ENCODE measurements around the gene CORO1C. TPM values are rescaled to one million over a fixed set of nuclear protein-coding genes. Genes with fewer than 3 reads are reported as not detected.

Gene CORO1C
- total RNA-seq, 1 experiment from 2014 or later = 195 TPM

GRCh38 chr12:108724890-108725151 is 6.5 kb downstream of the CORO1C start:
- no peaks in the 10 kb centered on the region for H3K27me3 ChIP-seq (replicated peaks; ENCODE audit: control insufficient read depth, insufficient read depth, low read length)
- POLR2A ChIA-PET = no interaction called here
- Mint-ChIP-seq H3K36me3 (ENCODE audit: insufficient read depth, unreplicated experiment) (peaks cover 7% of the 10 kb centered on the region), H3K4me1 (ENCODE audit: low read depth, unreplicated experiment) (peaks cover 47% of the 10 kb centered on the region), H3K27ac (ENCODE audit: unreplicated experiment) (peak overlapping the region; percentile 19), H3K27me3 (ENCODE audit: insufficient read depth, unreplicated experiment) (no peaks in the 10 kb centered on the region), H3K4me3 (ENCODE audit: unreplicated experiment) (no peak overlapping the region), H3K9me3 (ENCODE audit: unreplicated experiment) (no peaks in the 10 kb centered on the region)
- CTCF ChIA-PET = no interaction called here
- no peaks in the 10 kb centered on the region; the same call in 1 of the 2 replicates for H3K36me3 ChIP-seq (ENCODE audit: control insufficient read depth, insufficient read depth, low read length)
- BruUV-seq (replicated peaks) = no TSS peak
- intact Hi-C loops (cut with micrococcal nuclease; ENCODE audit: unreplicated experiment) = no loop called here
- DNase-seq = no peak
- peaks cover 68% of the 10 kb centered on the region for H3K4me1 ChIP-seq
- no peak overlapping the region for H3K4me3 ChIP-seq (ENCODE audit: low read depth, low read length)
- no peak for TF ChIP-seq CTCF (IDR thresholded peaks at IDR 0.05; ENCODE audit: insufficient read depth in 1 of 2, low read depth in 1 of 2, low read length in 1 of 2, severe bottlenecking in 1 of 2, unreplicated experiment in 1 of 2)
- no peaks in the 10 kb centered on the region for H3K9me3 ChIP-seq

- ChIA-PET CTCF (no interaction called here), POLR2A (no interaction called here)
- no TSS peak for BruUV-seq (replicated peaks)
- TF ChIP-seq CTCF (IDR thresholded peaks at IDR 0.05; ENCODE audit: insufficient read depth in 1 of 2, low read depth in 1 of 2, low read length in 1 of 2, severe bottlenecking in 1 of 2, unreplicated experiment in 1 of 2) = no peak
- Histone ChIP-seq H3K4me3 (ENCODE audit: low read depth, low read length) (no peak overlapping the region), H3K27me3 (replicated peaks; ENCODE audit: control insufficient read depth, insufficient read depth, low read length) (no peaks in the 10 kb centered on the region), H3K36me3 (ENCODE audit: control insufficient read depth, insufficient read depth, low read length) (no peaks in the 10 kb centered on the region; the same call in 1 of the 2 replicates), H3K4me1 (peaks cover 63% of the 10 kb centered on the region), H3K9me3 (no peaks in the 10 kb centered on the region)
- intact Hi-C loops (cut with micrococcal nuclease; ENCODE audit: unreplicated experiment) = no loop called here
- Mint-ChIP-seq H3K9me3 (ENCODE audit: unreplicated experiment) (no peaks in the 10 kb centered on the region), H3K27ac (ENCODE audit: unreplicated experiment) (peak overlapping the region; percentile 19), H3K4me1 (ENCODE audit: low read depth, unreplicated experiment) (peaks cover 43% of the 10 kb centered on the region), H3K27me3 (ENCODE audit: insufficient read depth, unreplicated experiment) (no peaks in the 10 kb centered on the region), H3K36me3 (ENCODE audit: insufficient read depth, unreplicated experiment) (peaks cover 6% of the 10 kb centered on the region), H3K4me3 (ENCODE audit: unreplicated experiment) (no peak overlapping the region)
- DNase-seq = no peak
These were observed 7.0 kb downstream of the CORO1C start for GRCh38 chr12:108724054-108724889.

GRCh38 chr12:108722992-108723766 is 8.1 kb downstream of the CORO1C start:
- Histone ChIP-seq H3K9me3 (no peaks in the 10 kb centered on the region), H3K27me3 (replicated peaks; ENCODE audit: control insufficient read depth, insufficient read depth, low read length) (no peaks in the 10 kb centered on the region), H3K4me1 (peaks cover 52% of the 10 kb centered on the region), H3K36me3 (ENCODE audit: control insufficient read depth, insufficient read depth, low read length) (no peaks in the 10 kb centered on the region), H3K4me3 (ENCODE audit: low read depth, low read length) (no peak overlapping the region)
- Mint-ChIP-seq H3K9me3 (ENCODE audit: unreplicated experiment) (no peaks in the 10 kb centered on the region), H3K27me3 (ENCODE audit: insufficient read depth, unreplicated experiment) (no peaks in the 10 kb centered on the region), H3K27ac (ENCODE audit: unreplicated experiment) (peak overlapping the region; percentile 29), H3K4me1 (ENCODE audit: low read depth, unreplicated experiment) (peaks cover 41% of the 10 kb centered on the region), H3K4me3 (ENCODE audit: unreplicated experiment) (no peak overlapping the region), H3K36me3 (ENCODE audit: insufficient read depth, unreplicated experiment) (peaks cover 5% of the 10 kb centered on the region)
- BruUV-seq (replicated peaks) = no TSS peak
- intact Hi-C loops (cut with micrococcal nuclease; ENCODE audit: unreplicated experiment) = no loop called here
- no peak for TF ChIP-seq CTCF (IDR thresholded peaks at IDR 0.05; ENCODE audit: insufficient read depth in 1 of 2, low read depth in 1 of 2, low read length in 1 of 2, severe bottlenecking in 1 of 2, unreplicated experiment in 1 of 2)
- ChIA-PET CTCF (no interaction called here), POLR2A (interaction anchor here (0.9 kb wide), 1 partner anchor 31 kb away, joined by 3 read pairs; no protein-coding TSS in a partner anchor)
- no peak for DNase-seq

All from Caco-2 (cell line).